ENCODE measurements around the gene ZFAND3.

ZFAND3 gene

DNA sequence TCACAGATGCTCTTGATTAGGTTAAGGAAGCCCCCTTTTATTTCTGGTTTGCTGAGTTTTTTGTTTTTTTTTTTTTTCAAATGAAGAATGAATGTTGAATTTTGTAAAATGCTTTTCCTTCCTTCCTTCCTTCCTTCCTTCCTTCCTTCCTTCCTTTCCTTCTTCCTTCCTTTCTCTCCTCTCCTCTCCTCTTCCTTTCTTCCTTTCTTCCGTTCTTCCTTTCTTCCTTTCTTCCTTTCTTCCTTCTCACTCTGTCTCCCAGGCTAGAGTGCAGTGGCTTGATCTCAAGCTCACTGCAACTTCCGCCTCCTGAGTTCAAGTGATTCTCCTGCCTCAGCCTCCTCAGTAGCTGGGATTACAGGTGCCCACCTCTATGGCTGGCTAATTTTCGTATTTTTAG is 158.2 kb downstream of the ZFAND3 start:
- Histone ChIP-seq H3K4me3 (no peak overlapping the region), H3K27ac (no peak overlapping the region)
- TF ChIP-seq, protein P1, sequence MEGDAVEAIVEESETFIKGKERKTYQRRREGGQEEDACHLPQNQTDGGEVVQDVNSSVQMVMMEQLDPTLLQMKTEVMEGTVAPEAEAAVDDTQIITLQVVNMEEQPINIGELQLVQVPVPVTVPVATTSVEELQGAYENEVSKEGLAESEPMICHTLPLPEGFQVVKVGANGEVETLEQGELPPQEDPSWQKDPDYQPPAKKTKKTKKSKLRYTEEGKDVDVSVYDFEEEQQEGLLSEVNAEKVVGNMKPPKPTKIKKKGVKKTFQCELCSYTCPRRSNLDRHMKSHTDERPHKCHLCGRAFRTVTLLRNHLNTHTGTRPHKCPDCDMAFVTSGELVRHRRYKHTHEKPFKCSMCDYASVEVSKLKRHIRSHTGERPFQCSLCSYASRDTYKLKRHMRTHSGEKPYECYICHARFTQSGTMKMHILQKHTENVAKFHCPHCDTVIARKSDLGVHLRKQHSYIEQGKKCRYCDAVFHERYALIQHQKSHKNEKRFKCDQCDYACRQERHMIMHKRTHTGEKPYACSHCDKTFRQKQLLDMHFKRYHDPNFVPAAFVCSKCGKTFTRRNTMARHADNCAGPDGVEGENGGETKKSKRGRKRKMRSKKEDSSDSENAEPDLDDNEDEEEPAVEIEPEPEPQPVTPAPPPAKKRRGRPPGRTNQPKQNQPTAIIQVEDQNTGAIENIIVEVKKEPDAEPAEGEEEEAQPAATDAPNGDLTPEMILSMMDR (IDR thresholded peaks at IDR 0.05): no peak
- no peak for DNase-seq (ENCODE audit: low spot score)

DNA sequence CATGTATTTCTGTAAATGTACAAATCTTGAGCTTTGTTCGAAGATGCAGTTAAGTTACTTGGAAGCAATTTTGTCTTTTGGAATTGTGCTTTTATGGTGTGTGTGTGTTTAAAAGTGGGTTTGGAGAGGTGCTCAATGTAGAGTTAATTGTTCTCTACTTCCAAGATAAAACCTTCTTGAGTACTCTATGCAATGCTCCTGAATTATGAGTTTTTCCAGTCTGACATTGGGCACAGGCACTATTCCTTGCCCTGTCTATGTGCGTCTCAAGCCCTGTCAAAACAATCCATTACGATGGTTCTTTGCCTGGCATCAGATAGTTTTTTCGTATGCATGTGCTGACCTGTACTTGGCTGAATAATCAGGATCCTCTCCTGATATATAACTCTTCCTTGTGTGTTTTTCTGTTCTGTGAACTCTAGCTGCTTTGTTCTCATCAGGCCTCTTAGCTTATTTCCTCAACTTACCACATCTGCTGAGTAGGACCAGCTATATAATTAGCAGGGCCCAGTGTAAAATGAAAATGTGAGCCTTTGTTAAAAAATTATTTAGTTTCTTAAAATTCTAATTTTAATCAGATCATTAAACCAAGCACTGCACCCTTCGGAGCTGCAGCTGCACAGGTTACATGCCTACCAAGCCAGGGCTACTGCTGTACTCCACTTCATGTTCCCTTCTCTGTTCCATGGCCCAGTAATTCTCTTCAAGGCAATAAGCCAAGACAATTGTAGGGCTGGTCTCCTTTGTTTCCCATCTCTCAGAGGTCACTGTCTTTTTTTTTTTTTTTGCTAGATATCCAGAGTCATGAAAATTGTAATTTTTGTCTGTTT is 160.1 kb downstream of the ZFAND3 start:
- TF ChIP-seq, protein P1 (IDR thresholded peaks at IDR 0.05): no peak
- no peak overlapping the region for H3K27ac ChIP-seq
- DNase-seq (ENCODE audit: low spot score): no peak
- no peak overlapping the region for H3K4me3 ChIP-seq

DNA sequence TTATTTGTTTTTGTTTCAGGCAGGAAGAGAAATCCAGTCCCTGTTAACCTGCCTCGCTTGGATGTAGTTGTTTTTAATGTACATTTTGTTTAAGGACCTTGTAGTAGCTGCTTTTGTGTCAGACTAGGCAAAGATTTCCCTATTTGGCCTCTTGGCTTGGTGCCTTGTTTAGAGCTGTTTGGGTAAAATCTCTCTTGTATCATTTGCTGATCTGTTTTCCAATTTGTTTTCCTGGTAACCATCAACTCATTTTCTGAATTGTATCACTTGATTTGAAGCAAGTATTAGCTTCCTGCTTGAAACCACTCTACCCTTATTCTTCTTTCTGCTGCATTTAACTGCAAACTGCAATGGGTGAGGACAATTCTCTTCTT is 160.7 kb downstream of the ZFAND3 start:
- Histone ChIP-seq H3K27ac (no peak overlapping the region), H3K4me3 (no peak overlapping the region)
- TF ChIP-seq, protein P1 (IDR thresholded peaks at IDR 0.05): no peak
- no peak for DNase-seq (ENCODE audit: low spot score)

DNA sequence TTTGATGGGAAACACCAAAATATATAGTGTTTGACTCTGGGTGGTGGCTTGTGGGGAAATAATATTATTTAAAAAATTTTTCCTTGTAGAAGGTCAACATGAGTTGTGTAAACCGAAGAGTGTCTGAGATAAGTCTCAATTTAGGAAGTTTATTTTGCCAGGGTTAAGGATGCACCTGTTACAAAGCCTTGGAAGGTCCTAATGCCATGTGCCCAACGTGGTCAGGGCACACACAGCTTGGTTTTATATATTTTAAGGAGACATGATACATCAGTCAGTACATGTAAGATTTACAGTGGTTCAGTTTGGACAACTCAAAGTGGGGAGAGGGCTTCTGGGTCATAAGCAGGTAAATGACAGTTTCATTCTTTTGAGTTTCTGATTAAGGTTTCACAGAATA is 162.1 kb downstream of the ZFAND3 start:
- DNase-seq (ENCODE audit: low spot score): no peak
- TF ChIP-seq, protein P1 (IDR thresholded peaks at IDR 0.05): no peak
- no peak overlapping the region for H3K27ac ChIP-seq
- H3K4me3 ChIP-seq: no peak overlapping the region

DNA sequence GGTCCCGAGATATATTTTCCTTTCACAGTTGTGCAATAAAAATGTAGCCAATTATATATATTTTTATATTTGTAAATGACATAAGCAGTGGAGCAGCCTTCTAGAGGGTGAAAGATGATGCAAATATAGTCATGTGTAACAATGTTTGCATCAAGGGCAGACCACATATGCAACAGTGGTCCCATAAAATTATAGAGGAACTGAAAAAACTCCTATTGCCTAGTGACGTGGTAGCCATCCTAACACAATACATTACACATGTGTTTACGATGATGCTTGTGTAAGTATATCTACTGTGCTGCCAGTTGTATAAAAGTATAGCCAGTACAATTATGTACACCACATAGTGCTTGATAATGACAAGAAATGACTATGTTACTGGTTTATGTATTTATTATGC is 162.8 kb downstream of the ZFAND3 start:
- TF ChIP-seq, protein P1 (IDR thresholded peaks at IDR 0.05): no peak
- DNase-seq (ENCODE audit: low spot score): no peak
- Histone ChIP-seq H3K27ac (no peak overlapping the region), H3K4me3 (no peak overlapping the region)

DNA sequence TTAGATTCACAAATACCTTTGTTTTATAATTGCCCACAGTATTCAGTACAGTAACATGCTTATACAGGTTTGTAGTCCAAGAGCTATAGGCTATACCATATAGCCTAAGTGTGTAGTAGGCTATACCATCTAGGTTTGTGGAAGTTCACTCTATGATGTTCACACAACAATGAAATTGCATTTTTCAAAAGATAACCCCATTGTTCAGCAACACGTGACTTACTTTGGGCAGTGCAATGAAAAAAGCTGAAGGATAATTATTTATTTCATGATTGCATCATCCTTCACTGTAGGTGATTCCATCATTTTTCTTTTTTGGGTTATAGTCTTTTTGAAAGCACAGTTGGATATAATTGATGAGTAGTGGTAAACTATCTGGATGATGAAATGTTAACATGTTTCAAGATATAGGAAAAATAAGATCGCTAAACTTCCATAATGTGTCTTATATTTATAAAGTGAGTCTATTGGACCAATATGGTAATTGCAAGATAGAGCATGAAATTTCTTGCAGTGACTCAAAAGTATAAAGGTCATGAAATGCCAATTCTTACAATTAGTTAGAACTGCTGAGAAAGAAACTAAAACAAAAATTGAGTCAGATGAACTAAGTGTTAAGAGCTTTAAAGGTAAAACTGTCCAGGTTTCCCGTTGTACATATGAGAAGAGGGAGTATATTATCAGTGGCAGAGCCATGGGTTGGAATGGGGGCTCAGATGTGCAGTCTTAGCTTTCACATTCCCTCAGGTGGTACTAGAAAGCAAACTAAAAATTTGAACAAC is 164.4 kb downstream of the ZFAND3 start:
- Histone ChIP-seq H3K27ac (no peak overlapping the region), H3K4me3 (no peak overlapping the region)
- TF ChIP-seq, protein P1 (IDR thresholded peaks at IDR 0.05): no peak
- DNase-seq (ENCODE audit: low spot score): no peak
